ENCODE measurements around the gene SLC25A33. TPM values are rescaled to one million over a fixed set of nuclear protein-coding genes. Genes with fewer than 3 reads are reported as not detected.

The SLC25A33 gene, protein sequence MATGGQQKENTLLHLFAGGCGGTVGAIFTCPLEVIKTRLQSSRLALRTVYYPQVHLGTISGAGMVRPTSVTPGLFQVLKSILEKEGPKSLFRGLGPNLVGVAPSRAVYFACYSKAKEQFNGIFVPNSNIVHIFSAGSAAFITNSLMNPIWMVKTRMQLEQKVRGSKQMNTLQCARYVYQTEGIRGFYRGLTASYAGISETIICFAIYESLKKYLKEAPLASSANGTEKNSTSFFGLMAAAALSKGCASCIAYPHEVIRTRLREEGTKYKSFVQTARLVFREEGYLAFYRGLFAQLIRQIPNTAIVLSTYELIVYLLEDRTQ
- total RNA-seq (2021) (14.1 and 15.0 TPM in 2 replicates), Bru-seq, nascent RNA (percentile 78 among the genes with signal in this experiment), BruChase-seq, experiment 1, labeled RNA remaining after a 2-hour chase (percentile 70 among the genes with signal in this experiment), BruChase-seq, experiment 2, labeled RNA remaining after a 6-hour chase (percentile 79 among the genes with signal in this experiment)
- long read RNA-seq, transcript SLC25A33-201 (7 exons, 3,854 nt), result major isoform, 34 of 40 reads
- long read RNA-seq, partial matches to known transcripts, result 1 of 40 reads
- long read RNA-seq, other reads (novel, unspliced or antisense), result 5 of 40 reads

- Histone ChIP-seq H3K4me1 (ENCODE audit: insufficient read depth, low read length, poor library complexity, severe bottlenecking) (peaks cover 15% of the 10 kb centered on the region), H3K36me3 (ENCODE audit: insufficient read depth, low read length, poor library complexity, severe bottlenecking) (no peaks in the 10 kb centered on the region), H3K9me3 (ENCODE audit: low read depth, low read length, poor library complexity, severe bottlenecking) (no peaks in the 10 kb centered on the region), H3K27me3 (replicated peaks; ENCODE audit: insufficient read depth, low read depth, low read length, poor library complexity) (no peaks in the 10 kb centered on the region), H3K27ac (ENCODE audit: low read depth, low read length, poor library complexity, severe bottlenecking) (peak within 1 kb of the TSS; percentile 92), H3K4me3 (ENCODE audit: low read depth, low read length, poor library complexity, severe bottlenecking) (peak within 1 kb of the TSS; percentile 93)
- intact Hi-C loops (cut with micrococcal nuclease; ENCODE audit: unreplicated experiment), result no loop called here
- no TSS peak for BruUV-seq (replicated peaks)
- TF ChIP-seq EZH2 (IDR thresholded peaks at IDR 0.05; ENCODE audit: borderline replicate concordance, low read depth, low read length, poor library complexity, severe bottlenecking), result no peak
- no peak for TF ChIP-seq CTCF (conservative IDR thresholded peaks at IDR 0.05; ENCODE audit: low read depth, low read length)
- ChIA-PET CTCF (no interaction called here), POLR2A (ENCODE audit: low non-redundant PET) (interaction anchor here (0.6 to 0.9 kb wide), 2 partner anchors 12 to 23 kb away, joined by 3 to 5 read pairs; no protein-coding TSS in a partner anchor)
- DNase-seq (ENCODE audit: low spot score), result peak; percentile 97
Observed at GRCh38 chr1:9539165-9539828, at the start of gene SLC25A33. Gene SLC25A33 (plus strand): TSS chr1:9539465. CDS start chr1:9539692, 227 bp downstream.

DNA sequence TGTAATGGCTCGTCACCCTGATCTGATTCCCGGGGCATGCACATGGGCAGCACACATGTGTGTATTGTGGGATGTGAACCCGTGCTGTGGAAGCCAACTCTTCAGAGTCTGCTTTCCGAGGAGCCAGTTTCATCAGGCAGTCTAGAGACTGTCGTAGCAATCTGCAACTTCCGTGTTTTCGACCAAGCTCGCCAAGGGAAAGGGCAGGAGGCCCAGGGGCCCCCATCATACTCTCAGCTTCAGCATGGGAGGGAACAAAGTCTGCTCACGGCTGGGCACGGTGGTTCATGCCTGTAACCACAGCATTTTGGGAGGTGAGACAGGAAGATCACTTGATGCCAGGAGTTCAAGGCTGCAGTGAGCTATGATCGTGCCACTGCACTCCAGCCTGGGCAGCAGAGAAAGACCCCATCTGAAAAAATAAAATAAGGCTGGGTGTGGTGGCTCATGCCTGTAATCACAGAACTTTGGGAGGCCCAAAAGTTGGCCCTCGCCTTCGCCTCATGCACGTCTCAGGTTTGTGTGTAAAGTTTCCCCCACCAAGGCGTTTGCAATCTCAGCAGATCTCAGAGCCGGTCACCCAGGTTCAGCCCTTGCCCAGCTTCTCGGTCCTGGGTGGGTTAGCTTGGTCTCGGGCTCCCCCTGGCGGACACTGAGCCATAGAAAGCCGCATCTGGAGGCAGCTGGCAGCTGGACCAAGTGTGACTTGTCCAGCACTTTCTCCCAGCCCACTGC lies 48.5 kb upstream of the SLC25A33 start:
- no peaks in the 10 kb centered on the region for H3K27me3 ChIP-seq (replicated peaks; ENCODE audit: insufficient read depth, low read depth, low read length, poor library complexity)
- TF ChIP-seq CTCF (conservative IDR thresholded peaks at IDR 0.05; ENCODE audit: low read depth, low read length) (peak; percentile 92), EZH2 (IDR thresholded peaks at IDR 0.05; ENCODE audit: borderline replicate concordance, low read depth, low read length, poor library complexity, severe bottlenecking) (no peak)
- ChIA-PET POLR2A (ENCODE audit: low non-redundant PET) (no interaction called here), CTCF (interaction anchor here (0.6 to 3.1 kb wide), 8 partner anchors 201 to 572 kb away, joined by 3 to 37 read pairs (median 3); no protein-coding TSS in a partner anchor)
- H3K4me3 ChIP-seq (ENCODE audit: low read depth, low read length, poor library complexity, severe bottlenecking), result no peak overlapping the region
- BruUV-seq (replicated peaks), result no TSS peak
- no peaks in the 10 kb centered on the region for H3K9me3 ChIP-seq (ENCODE audit: low read depth, low read length, poor library complexity, severe bottlenecking)
- intact Hi-C loops (cut with micrococcal nuclease; ENCODE audit: unreplicated experiment), result loop anchor here (1.0 to 5.0 kb wide), 3 partner anchors 201 to 378 kb away; no protein-coding TSS in a partner anchor
- H3K36me3 ChIP-seq (ENCODE audit: insufficient read depth, low read length, poor library complexity, severe bottlenecking), result no peaks in the 10 kb centered on the region
- no peak overlapping the region for H3K27ac ChIP-seq (ENCODE audit: low read depth, low read length, poor library complexity, severe bottlenecking)
- no peaks in the 10 kb centered on the region for H3K4me1 ChIP-seq (ENCODE audit: insufficient read depth, low read length, poor library complexity, severe bottlenecking)
- DNase-seq (ENCODE audit: low spot score), result peak; percentile 71

GRCh38 chr1:9493326-9493725 lies 45.9 kb upstream of the SLC25A33 start:
- CTCF ChIA-PET, result no interaction called here
- POLR2A ChIA-PET (ENCODE audit: low non-redundant PET), result no interaction called here
- BruUV-seq (replicated peaks), result no TSS peak
- no peak overlapping the region for H3K27ac ChIP-seq (ENCODE audit: low read depth, low read length, poor library complexity, severe bottlenecking)
- H3K36me3 ChIP-seq (ENCODE audit: insufficient read depth, low read length, poor library complexity, severe bottlenecking), result no peaks in the 10 kb centered on the region
- no peak for DNase-seq (ENCODE audit: low spot score)
- TF ChIP-seq CTCF (conservative IDR thresholded peaks at IDR 0.05; ENCODE audit: low read depth, low read length) (no peak), EZH2 (IDR thresholded peaks at IDR 0.05; ENCODE audit: borderline replicate concordance, low read depth, low read length, poor library complexity, severe bottlenecking) (no peak)
- H3K4me3 ChIP-seq (ENCODE audit: low read depth, low read length, poor library complexity, severe bottlenecking), result no peak overlapping the region
- no peaks in the 10 kb centered on the region for H3K27me3 ChIP-seq (replicated peaks; ENCODE audit: insufficient read depth, low read depth, low read length, poor library complexity)
- H3K4me1 ChIP-seq (ENCODE audit: insufficient read depth, low read length, poor library complexity, severe bottlenecking), result no peaks in the 10 kb centered on the region
- intact Hi-C loops (cut with micrococcal nuclease; ENCODE audit: unreplicated experiment), result loop anchor here (5.0 kb wide), 1 partner anchor 381 kb away; no protein-coding TSS in a partner anchor
- H3K9me3 ChIP-seq (ENCODE audit: low read depth, low read length, poor library complexity, severe bottlenecking), result no peaks in the 10 kb centered on the region

Data from A673 (cell line).